Spleen (tissue), 11 donors: ENCODE measurements around the gene CEP170B. TPM values are rescaled to one million over a fixed set of nuclear protein-coding genes. Genes with fewer than 3 reads are reported as not detected.
"Not testable (repeated sequence)": the region's sequence is repeated elsewhere in the genome, so short reads cannot be mapped to it uniquely, and the experiment has no call there.

Source experiments
- DNase-seq: peaks from one replicate; pipeline ENCODE4 v3.0.0-alpha.2; 2020
- H3K27ac ChIP-seq, 8 donors: fragments of 200-600 bp; sonication (generic) in 7 of 8; 1 replicate in 4 of 8; 2 replicates in 4 of 8; pipeline versions ENCODE4 v1.5.0 to v1.8.0; 2016 to 2021; ENCODE audit warnings: inconsistent platforms in 4 of 8, mild to moderate bottlenecking in 4 of 8, moderate library complexity in 1 of 8
- H3K27me3 ChIP-seq, 7 donors: fragments of 200-600 bp; sonication (generic) in 6 of 7; replicated peaks in 1 of 7; 1 replicate in 4 of 7; 2 replicates in 3 of 7; pipeline versions ENCODE4 v1.5.0 to v1.8.0; 2016 to 2021; ENCODE audit warnings: inconsistent platforms in 3 of 7, mild to moderate bottlenecking in 1 of 7
- H3K36me3 ChIP-seq, 6 donors: fragments of 200-600 bp; sonication (generic) in 5 of 6; 1 replicate in 4 of 6; 2 replicates in 2 of 6; pipeline versions ENCODE4 v1.5.0 to v1.8.0; 2016 to 2021; ENCODE audit warnings: inconsistent platforms in 2 of 6
- H3K4me1 ChIP-seq, 6 donors: fragments of 200-600 bp; sonication (generic) in 5 of 6; 1 replicate in 3 of 6; 2 replicates in 3 of 6; pipeline versions ENCODE4 v1.5.0 to v1.8.0; 2016 to 2021; ENCODE audit warnings: inconsistent platforms in 3 of 6
- H3K4me3 ChIP-seq, 8 donors: fragments of 200-600 bp; sonication (generic) in 7 of 8; 1 replicate in 4 of 8; 2 replicates in 4 of 8; pipeline versions ENCODE4 v1.5.0 to v1.8.0; 2016 to 2021; ENCODE audit warnings: inconsistent platforms in 4 of 8, mild to moderate bottlenecking in 4 of 8, moderate library complexity in 2 of 8
- H3K9me3 ChIP-seq, 8 donors: fragments of 200-600 bp; sonication (generic) in 7 of 8; 1 replicate in 4 of 8; 2 replicates in 4 of 8; pipeline versions ENCODE4 v1.5.0 to v1.8.0; 2016 to 2021; ENCODE audit warnings: inconsistent platforms in 4 of 8
- CTCF ChIP-seq, 11 experiments: fragments of 200-600 bp in 7 of 11; fragments of 450-650 bp in 4 of 11; sonication (generic) in 4 of 11; IDR thresholded peaks in 8 of 11; conservative IDR thresholded peaks in 3 of 11; 1 replicate in 7 of 11; 2 replicates in 4 of 11; pipeline versions ENCODE4 v1.4.0 to v1.8.0; 2016 to 2021; ENCODE audit warnings: antibody characterized with exemption in 11 of 11, inconsistent platforms in 4 of 11, mild to moderate bottlenecking in 1 of 11
- POLR2A ChIP-seq, 3 donors: fragments of 450-650 bp; IDR thresholded peaks; one replicate each; pipeline ENCODE4 v1.5.1; 2017; ENCODE audit warnings: antibody characterized with exemption in 3 of 3, mild to moderate bottlenecking in 1 of 3
- POLR2AphosphoS5 ChIP-seq, 3 donors: sonication (generic); formaldehyde crosslinking; IDR thresholded peaks; one replicate each; pipeline ENCODE4 v1.5.1; 2017; ENCODE audit warnings: antibody characterized with exemption in 3 of 3
- WGBS, 5 donors: extraction: QIAGEN DNeasy Blood & Tissue Kit in 3 of 5; methylation state at CpG; one replicate each; pipeline versions ENCODE4 v1.1.5 to v1.1.7; 2013 to 2018; 5-methylcytosine and 5-hydroxymethylcytosine counted together
- intact Hi-C: fragments of 100-400 bp; cut with DNase I; formaldehyde crosslinking; loops from one replicate; pipeline ENCODE4 v1.15.0; 2023; ENCODE audit warnings: low total_unique reads
- polyA plus RNA-seq, 3 donors: library from polyadenylated mRNA; stranded (reverse); fragments of 200-250 nt; gene quantifications; one replicate each; pipeline ENCODE4 v1.2.1, GENCODE V29; 2013
- total RNA-seq, 7 donors: library from RNA; depleted of rRNA in 3 of 7; stranded (reverse); fragments of >200 nt in 3 of 7; fragmentation: NEBNext Ultra II Directional in 4 of 7; extraction: Animal tissue kit (Norgen Biotek cat#: 25700) in 4 of 7; gene quantifications; one replicate each; pipeline versions ENCODE4 v1.1.0 to v1.2.1, GENCODE V29; 2016 to 2021
- donor health status: healthy with polysubstance abuse.
- donor health status: DM: no; HTN: no; CAD: no; lungs with moderate emphysema.
- donor health status: DM: no; HTN: no; CAD: no.
- donor health status: Bipolar disorder and iron deficiency.
- donor health status: healthy.
- donor health status: DM: no; HTN: no; CAD: no.
- donor health status: DM: yes; HTN: yes; CAD: no.

CEP170B gene
- total and polyA plus RNA-seq, 10 donors = 0.58 to 12.6 (median 5.7) TPM

- H3K36me3 ChIP-seq, intact Hi-C loops, H3K4me1 ChIP-seq, H3K27ac ChIP-seq, H3K9me3 ChIP-seq, H3K4me3 ChIP-seq, DNase-seq: not testable (repeated sequence)
- 68 to 89% (median 81%) methylated on average over 23 to 28 of the region's 28 CpGs for WGBS, 5 donors
- peaks cover 0 to 30% (median 0%) of the 10 kb centered on the region in 7 donors for H3K27me3 ChIP-seq
Measured at GRCh38 chr14:104905579-104905933, 40.5 kb downstream of the CEP170B start.

GRCh38 chr14:104908303-104908702 is 43.2 kb downstream of the CEP170B start:
- no peak for DNase-seq
- Histone ChIP-seq H3K4me1 (no peaks in the 10 kb centered on the region), H3K36me3 (no peaks in the 10 kb centered on the region), H3K27me3 (peaks cover 0 to 29% (median 0%) of the 10 kb centered on the region in 7 donors), H3K4me3 (no peak overlapping the region), H3K27ac (no peak overlapping the region), H3K9me3 (peaks cover 0 to 23% (median 18%) of the 10 kb centered on the region in 8 donors)
- intact Hi-C loops = no loop called here
- 16 to 29% (median 27%) methylated on average over 1 of the region's 1 CpG for WGBS, 5 donors
- no peak for TF ChIP-seq POLR2A (IDR thresholded peaks at IDR 0.05)
- no peak for TF ChIP-seq POLR2AphosphoS5 (IDR thresholded peaks at IDR 0.05)
- TF ChIP-seq CTCF (IDR thresholded peaks at IDR 0.05 in 8 of 11, conservative IDR thresholded peaks at IDR 0.05 in 3 of 11) = no peak

GRCh38 chr14:104912053-104912452 is 47.0 kb downstream of the CEP170B start:
- no peaks in the 10 kb centered on the region for H3K36me3 ChIP-seq
- H3K27me3 ChIP-seq = peaks cover 0 to under 1% (median 0%) of the 10 kb centered on the region in 7 donors
- WGBS, 5 donors = 83 to 92% (median 87%) methylated on average over 3 of the region's 3 CpGs
- no peaks in the 10 kb centered on the region for H3K4me1 ChIP-seq
- H3K9me3 ChIP-seq = peaks cover 0 to 23% (median 18%) of the 10 kb centered on the region in 8 donors
- intact Hi-C loops = no loop called here
- no peak overlapping the region for H3K27ac ChIP-seq
- no peak for DNase-seq
- TF ChIP-seq POLR2A (IDR thresholded peaks at IDR 0.05) (no peak), POLR2AphosphoS5 (IDR thresholded peaks at IDR 0.05) (no peak), CTCF (IDR thresholded peaks at IDR 0.05 in 8 of 11, conservative IDR thresholded peaks at IDR 0.05 in 3 of 11) (no peak)
- no peak overlapping the region for H3K4me3 ChIP-seq

- no peak for DNase-seq
- TF ChIP-seq CTCF (IDR thresholded peaks at IDR 0.05 in 8 of 11, conservative IDR thresholded peaks at IDR 0.05 in 3 of 11) (no peak), POLR2AphosphoS5 (IDR thresholded peaks at IDR 0.05) (no peak), POLR2A (IDR thresholded peaks at IDR 0.05) (no peak)
- H3K36me3 ChIP-seq = no peaks in the 10 kb centered on the region
- intact Hi-C loops = no loop called here
- H3K4me1 ChIP-seq = no peaks in the 10 kb centered on the region
- no peak overlapping the region for H3K27ac ChIP-seq
- peaks cover 0 to 23% (median 18%) of the 10 kb centered on the region in 8 donors for H3K9me3 ChIP-seq
- H3K27me3 ChIP-seq = no peaks in the 10 kb centered on the region
- no peak overlapping the region for H3K4me3 ChIP-seq
- 80 to 94% (median 91%) methylated on average over 7 of the region's 7 CpGs for WGBS, 5 donors
Measured at GRCh38 chr14:104913435-104913834, 48.4 kb downstream of the CEP170B start.

- no peak overlapping the region for H3K4me3 ChIP-seq
- WGBS, 5 donors = 90 to 92% (median 90%) methylated on average over 9 of the region's 9 CpGs
- no peak for DNase-seq
- TF ChIP-seq POLR2AphosphoS5 (IDR thresholded peaks at IDR 0.05) (no peak), CTCF (IDR thresholded peaks at IDR 0.05 in 8 of 11, conservative IDR thresholded peaks at IDR 0.05 in 3 of 11) (no peak), POLR2A (IDR thresholded peaks at IDR 0.05) (no peak)
- H3K9me3 ChIP-seq = peaks cover 0 to 9% (median 6%) of the 10 kb centered on the region in 8 donors
- no peaks in the 10 kb centered on the region for H3K4me1 ChIP-seq
- intact Hi-C loops = no loop called here
- no peaks in the 10 kb centered on the region for H3K36me3 ChIP-seq
- no peak overlapping the region for H3K27ac ChIP-seq
- H3K27me3 ChIP-seq = no peaks in the 10 kb centered on the region
Measured at GRCh38 chr14:104917116-104917515, 52.0 kb downstream of the CEP170B start.
